Neuronal stem cell (in vitro differentiated cells): ENCODE measurements around the gene STK33.
"Not testable (repeated sequence)": the region's sequence is repeated elsewhere in the genome, so short reads cannot be mapped to it uniquely, and the experiment has no call there.

Source experiments
- DNase-seq: peaks from one replicate; pipeline ENCODE4 v3.0.0-alpha.2; 2013; ENCODE audit warnings: low spot score
- H2AFZ ChIP-seq: one replicate; pipeline ENCODE4 v1.6.1; 2013; ENCODE audit warnings: mild to moderate bottlenecking, low read length, inconsistent platforms
- H2AK5ac ChIP-seq: 2 replicates; pipeline ENCODE4 v1.6.1; 2013; ENCODE audit warnings: low read depth, mild to moderate bottlenecking, inconsistent platforms, low read length, moderate library complexity, mixed read lengths
- H2BK120ac ChIP-seq: 2 replicates; pipeline ENCODE4 v1.6.1; 2013; ENCODE audit warnings: low read depth, mild to moderate bottlenecking, inconsistent platforms, low read length, moderate library complexity, mixed read lengths
- H2BK12ac ChIP-seq: one replicate; pipeline ENCODE4 v1.6.1; 2013; ENCODE audit warnings: low read length, inconsistent platforms
- H2BK15ac ChIP-seq: 2 replicates; pipeline ENCODE4 v1.6.1; 2013; ENCODE audit warnings: mild to moderate bottlenecking, low read length, inconsistent platforms, mixed read lengths
- H2BK5ac ChIP-seq: one replicate; pipeline ENCODE4 v1.6.1; 2013; ENCODE audit warnings: inconsistent platforms, mild to moderate bottlenecking, low read length, moderate library complexity
- H3K14ac ChIP-seq: one replicate; pipeline ENCODE4 v1.6.1; 2013; ENCODE audit warnings: low read length, inconsistent platforms
- H3K18ac ChIP-seq: 2 replicates; pipeline ENCODE4 v1.6.1; 2013; ENCODE audit warnings: low read length, inconsistent platforms
- H3K23ac ChIP-seq: 2 replicates; pipeline ENCODE4 v1.6.1; 2013; ENCODE audit warnings: low read depth, mild to moderate bottlenecking, mixed read lengths, low read length, inconsistent platforms; ENCODE audit not compliant: poor library complexity
- H3K27ac ChIP-seq: replicated peaks from 3 replicates; pipeline ENCODE4 v1.5.1; 2013; ENCODE audit warnings: low read length, inconsistent platforms
- H3K27me3 ChIP-seq, 3 experiments: 2 replicates each; pipeline ENCODE4 v1.6.1; 2013; ENCODE audit warnings: low read length in 3 of 3, mild to moderate bottlenecking in 2 of 3, inconsistent platforms in 1 of 3, low read depth in 1 of 3, mixed read lengths in 1 of 3, moderate library complexity in 1 of 3; ENCODE audit not compliant: control insufficient read depth in 3 of 3, insufficient read depth in 3 of 3
- H3K36me3 ChIP-seq, 2 donors: replicated peaks in 1 of 2; 2 replicates each; pipeline ENCODE4 v1.6.1; 2013; ENCODE audit warnings: low read length in 2 of 2; ENCODE audit not compliant: control insufficient read depth in 2 of 2, insufficient read depth in 2 of 2
- H3K4ac ChIP-seq: 2 replicates; pipeline ENCODE4 v1.6.1; 2013; ENCODE audit warnings: inconsistent platforms, mild to moderate bottlenecking, low read length, moderate library complexity
- H3K4me1 ChIP-seq, 2 donors: 1 replicate in 1 of 2; 2 replicates in 1 of 2; pipeline ENCODE4 v1.6.1; 2013; ENCODE audit warnings: low read length in 2 of 2, low read depth in 1 of 2; ENCODE audit not compliant: control insufficient read depth in 2 of 2, insufficient read depth in 1 of 2
- H3K4me2 ChIP-seq: one replicate; pipeline ENCODE4 v1.6.1; 2013; ENCODE audit warnings: mild to moderate bottlenecking, low read length, inconsistent platforms; ENCODE audit not compliant: insufficient read depth, poor library complexity, severe bottlenecking
- H3K4me3 ChIP-seq, 2 donors: 2 replicates each; pipeline ENCODE4 v1.5.1; 2013; ENCODE audit warnings: low read length in 2 of 2, mild to moderate bottlenecking in 2 of 2, inconsistent platforms in 1 of 2, moderate library complexity in 1 of 2
- H3K79me1 ChIP-seq: one replicate; pipeline ENCODE4 v1.6.1; 2013; ENCODE audit warnings: low read depth, mild to moderate bottlenecking, inconsistent platforms, low read length, moderate library complexity
- H3K9ac ChIP-seq: one replicate; pipeline ENCODE4 v1.6.1; 2013; ENCODE audit warnings: mild to moderate bottlenecking, low read depth, low read length, inconsistent platforms; ENCODE audit not compliant: poor library complexity
- H3K9me3 ChIP-seq, 2 donors: replicated peaks in 1 of 2; 2 replicates each; pipeline versions ENCODE3 to v1.6.1; 2013; ENCODE audit warnings: low read length in 2 of 2, mild to moderate bottlenecking in 2 of 2, inconsistent platforms in 1 of 2, low read depth in 1 of 2, mixed read lengths in 1 of 2, moderate library complexity in 1 of 2; ENCODE audit not compliant: control insufficient read depth in 2 of 2, insufficient read depth in 1 of 2
- H4K8ac ChIP-seq: one replicate; pipeline ENCODE4 v1.6.1; 2013; ENCODE audit warnings: low read depth, mild to moderate bottlenecking, inconsistent platforms, low read length, moderate library complexity
- H4K91ac ChIP-seq: one replicate; pipeline ENCODE4 v1.6.1; 2013; ENCODE audit warnings: low read length, low read depth, mild to moderate bottlenecking, inconsistent platforms; ENCODE audit not compliant: poor library complexity
- WGBS, 2 donors: extraction: QIAGEN DNeasy Blood & Tissue Kit; methylation state at CpG; one replicate each; pipeline ENCODE4 v1.1.7; 2013; ENCODE audit warnings: missing lambda C conversion rate in 2 of 2, mixed read lengths in 1 of 2; ENCODE audit not compliant: insufficient read length in 2 of 2, insufficient replicate concordance in 1 of 2; ENCODE audit errors: extremely low coverage in 2 of 2; 5-methylcytosine and 5-hydroxymethylcytosine counted together

Gene STK33

GRCh38 chr11:8467806-8468205, 126.2 kb downstream of the STK33 start:
- not testable (repeated sequence) for DNase-seq, H3K9ac ChIP-seq, H4K8ac ChIP-seq, H2BK12ac ChIP-seq, H3K4me3 ChIP-seq, H3K27me3 ChIP-seq, H2BK5ac ChIP-seq, H3K27ac ChIP-seq, H2BK120ac ChIP-seq, H3K18ac ChIP-seq, H3K4me1 ChIP-seq, H3K79me1 ChIP-seq, H2AFZ ChIP-seq, H4K91ac ChIP-seq, H3K14ac ChIP-seq, H2BK15ac ChIP-seq, H3K23ac ChIP-seq, H2AK5ac ChIP-seq, H3K4me2 ChIP-seq, H3K4ac ChIP-seq
- Histone ChIP-seq H3K36me3 (peaks cover 3 to 15% of the 10 kb centered on the region in 2 donors), H3K9me3 (peaks cover 7 to 23% of the 10 kb centered on the region in 2 donors)
- no CpG with 5 or more reads among the region's 5 CpGs for WGBS, 2 donors

GRCh38 chr11:8467356-8467755, 126.7 kb downstream of the STK33 start:
- not testable (repeated sequence) for H3K4me3 ChIP-seq
- WGBS, 2 donors = no CpG with 5 or more reads among the region's 4 CpGs

GRCh38 chr11:8466884-8467283, 127.1 kb downstream of the STK33 start:
- H2AK5ac ChIP-seq, H3K18ac ChIP-seq, H3K14ac ChIP-seq, H3K79me1 ChIP-seq, H3K27ac ChIP-seq, H3K9ac ChIP-seq, H2BK12ac ChIP-seq, H4K91ac ChIP-seq, DNase-seq, H2BK15ac ChIP-seq, H2BK5ac ChIP-seq, H3K4me1 ChIP-seq, H2BK120ac ChIP-seq, H2AFZ ChIP-seq, H4K8ac ChIP-seq, H3K27me3 ChIP-seq, H3K4ac ChIP-seq, H3K4me3 ChIP-seq, H3K23ac ChIP-seq, H3K4me2 ChIP-seq: not testable (repeated sequence)
- WGBS, 2 donors = no CpG with 5 or more reads among the region's 3 CpGs
- peaks cover 3 to 18% of the 10 kb centered on the region in 2 donors for H3K36me3 ChIP-seq
- H3K9me3 ChIP-seq = peaks cover 7 to 23% of the 10 kb centered on the region in 2 donors

More at GRCh38 chr11:8467356-8467755, 126.7 kb downstream of the STK33 start:
- H2BK12ac ChIP-seq, H4K91ac ChIP-seq, H2BK5ac ChIP-seq, H2BK120ac ChIP-seq, H3K4ac ChIP-seq, H2AFZ ChIP-seq, H2AK5ac ChIP-seq, H4K8ac ChIP-seq, H3K18ac ChIP-seq, H3K79me1 ChIP-seq, H3K27ac ChIP-seq, H3K4me2 ChIP-seq, DNase-seq, H3K23ac ChIP-seq, H3K4me1 ChIP-seq, H3K14ac ChIP-seq, H3K27me3 ChIP-seq, H2BK15ac ChIP-seq, H3K9ac ChIP-seq: not testable (repeated sequence)
- peaks cover 7 to 23% of the 10 kb centered on the region in 2 donors for H3K9me3 ChIP-seq
- peaks cover 3 to 18% of the 10 kb centered on the region in 2 donors for H3K36me3 ChIP-seq

GRCh38 chr11:8459711-8460399, 134.2 kb downstream of the STK33 start:
- Histone ChIP-seq H2BK5ac (no peak overlapping the region), H3K79me1 (no peaks in the 10 kb centered on the region), H3K14ac (no peak overlapping the region), H3K4ac (no peak overlapping the region), H4K91ac (no peak overlapping the region), H3K27me3 (no peaks in the 10 kb centered on the region), H2BK120ac (no peak overlapping the region), H3K4me2 (no peak overlapping the region), H2BK15ac (no peak overlapping the region), H2BK12ac (no peak overlapping the region), H3K4me3 (no peak overlapping the region), H3K9me3 (no peaks in the 10 kb centered on the region), H3K4me1 (peaks cover 0 to 1% of the 10 kb centered on the region in 2 donors), H3K36me3 (peaks cover 3 to 38% of the 10 kb centered on the region in 2 donors), H2AK5ac (no peak overlapping the region), H3K27ac (no peak overlapping the region), H3K18ac (no peak overlapping the region), H2AFZ (no peak overlapping the region), H3K23ac (no peak overlapping the region), H4K8ac (no peak overlapping the region), H3K9ac (no peak overlapping the region)
- DNase-seq = no peak
- no CpG with 5 or more reads among the region's 4 CpGs for WGBS, 2 donors
